Ishikawa (cell line): Measurements from ENCODE around the gene BTBD3.

ENCODE experiments used
- CEBPB ChIP-seq: IDR thresholded peaks from 2 replicates; pipeline ENCODE4 v1.6.1; 2012
- CREB1 ChIP-seq: IDR thresholded peaks from 2 replicates; pipeline ENCODE4 v1.6.1; 2012; ENCODE audit warnings: low read depth
- EGR1 ChIP-seq: IDR thresholded peaks from 2 replicates; pipeline ENCODE4 v1.6.1; 2012
- EP300 ChIP-seq: IDR thresholded peaks from 2 replicates; pipeline ENCODE4 v1.6.1; 2012; ENCODE audit warnings: borderline replicate concordance
- FOXM1 ChIP-seq: IDR thresholded peaks from 2 replicates; pipeline ENCODE4 v1.6.1; 2012; ENCODE audit warnings: low read depth, borderline replicate concordance
- NFIC ChIP-seq: IDR thresholded peaks from 2 replicates; pipeline ENCODE4 v1.6.1; 2012
- RAD21 ChIP-seq: IDR thresholded peaks from 2 replicates; pipeline ENCODE4 v1.6.1; 2012; ENCODE audit warnings: low read depth
- TAF1 ChIP-seq: IDR thresholded peaks from 2 replicates; pipeline ENCODE4 v1.6.1; 2012; ENCODE audit warnings: low read depth, mild to moderate bottlenecking
- TCF12 ChIP-seq: IDR thresholded peaks from 2 replicates; pipeline ENCODE4 v1.6.1; 2012; ENCODE audit warnings: low read depth
- TEAD4 ChIP-seq: IDR thresholded peaks from 2 replicates; pipeline ENCODE4 v1.6.1; 2012
- YY1 ChIP-seq: IDR thresholded peaks from 2 replicates; pipeline ENCODE4 v1.6.1; 2012; ENCODE audit warnings: low read depth
- ZBTB7A ChIP-seq: IDR thresholded peaks from 2 replicates; pipeline ENCODE4 v1.6.1; 2012; ENCODE audit warnings: low read depth
- TF ChIP-seq, protein P1 (sequence below): IDR thresholded peaks from 2 replicates; pipeline ENCODE4 v1.6.1; 2012
- TF ChIP-seq, protein P2 (sequence below): IDR thresholded peaks from 2 replicates; pipeline ENCODE4 v1.6.1; 2012; ENCODE audit warnings: low read depth, mild to moderate bottlenecking
- TF ChIP-seq, protein P3 (sequence below): IDR thresholded peaks from 2 replicates; pipeline ENCODE4 v1.6.1; 2012

Gene BTBD3

DNA sequence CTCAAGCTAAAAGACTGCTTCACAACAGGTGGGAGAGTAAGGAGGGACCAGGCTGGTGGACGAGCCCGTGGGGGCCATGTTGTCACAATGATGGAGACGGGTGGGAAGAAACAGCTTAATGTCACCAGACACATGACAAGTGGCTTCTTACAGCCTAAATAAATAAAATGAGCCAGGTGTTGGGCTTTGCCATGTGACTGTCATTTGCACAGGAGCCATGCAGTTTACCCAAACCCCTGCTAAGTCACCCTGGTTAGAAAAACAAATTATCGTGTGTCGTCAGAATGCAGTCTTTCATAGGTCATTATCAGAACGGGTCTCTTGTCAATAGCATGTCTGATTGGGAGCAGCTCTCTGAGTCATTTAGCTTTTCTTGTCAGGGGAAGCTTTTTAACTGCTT, 18.5 kb downstream of the BTBD3 start:
- TF ChIP-seq TEAD4 (no peak), RAD21 (no peak)
- TF ChIP-seq, protein P1, sequence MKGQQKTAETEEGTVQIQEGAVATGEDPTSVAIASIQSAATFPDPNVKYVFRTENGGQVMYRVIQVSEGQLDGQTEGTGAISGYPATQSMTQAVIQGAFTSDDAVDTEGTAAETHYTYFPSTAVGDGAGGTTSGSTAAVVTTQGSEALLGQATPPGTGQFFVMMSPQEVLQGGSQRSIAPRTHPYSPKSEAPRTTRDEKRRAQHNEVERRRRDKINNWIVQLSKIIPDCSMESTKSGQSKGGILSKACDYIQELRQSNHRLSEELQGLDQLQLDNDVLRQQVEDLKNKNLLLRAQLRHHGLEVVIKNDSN, result no peak

DNA sequence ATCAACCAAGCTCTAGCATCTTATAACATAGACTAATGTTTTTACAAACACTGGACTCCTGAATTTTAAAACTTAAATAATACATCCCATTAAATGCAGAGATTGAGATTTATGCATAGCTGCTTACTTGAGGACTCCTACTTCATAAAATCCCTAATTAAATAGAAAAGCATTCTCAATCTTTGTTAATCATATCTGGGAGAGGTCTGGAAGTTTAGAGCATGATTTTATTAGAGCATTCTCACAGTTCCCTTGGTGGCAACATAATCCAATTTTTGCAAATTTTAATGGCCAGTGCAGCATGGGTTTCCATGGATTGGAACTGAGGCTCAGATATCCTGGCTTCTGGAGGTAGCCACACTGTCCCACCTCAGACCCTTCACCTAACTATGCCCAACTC, 19.5 kb downstream of the BTBD3 start:
- no peak for TF ChIP-seq RAD21

DNA sequence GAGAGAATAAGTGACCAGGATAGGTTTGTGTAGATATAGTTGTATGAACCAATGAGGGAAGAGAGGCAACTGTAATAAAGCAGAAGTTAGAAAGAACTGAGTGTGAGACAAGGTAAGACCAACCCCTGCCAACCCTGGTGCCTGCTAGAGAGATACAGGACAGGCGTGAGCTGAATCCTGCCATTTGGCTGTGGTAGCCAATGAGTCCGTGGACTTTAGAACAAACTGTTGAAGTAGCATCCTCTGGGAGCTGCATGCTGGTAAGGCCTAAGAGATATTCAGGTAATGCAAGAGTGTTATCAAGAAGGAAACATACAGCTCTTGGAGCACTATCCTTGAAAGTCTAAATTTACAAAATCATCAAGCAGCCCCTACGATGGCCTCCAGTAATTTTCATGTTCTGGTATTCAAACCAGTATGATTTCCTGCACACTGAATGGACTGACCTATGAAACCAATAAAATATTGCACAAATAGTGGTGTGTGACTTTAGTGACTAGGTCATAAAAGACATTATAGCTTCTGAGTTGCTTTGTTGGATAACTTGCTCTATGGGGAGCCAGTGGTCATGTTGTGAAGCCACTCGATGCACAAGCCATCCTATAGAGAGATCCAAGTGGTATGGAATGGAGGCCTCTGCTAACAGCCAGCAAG, 24.0 kb downstream of the BTBD3 start:
- TF ChIP-seq, protein P1, result no peak
- TF ChIP-seq RAD21 (no peak), TAF1 (no peak), TCF12 (no peak), EP300 (no peak), YY1 (no peak), ZBTB7A (no peak), EGR1 (no peak)
- TF ChIP-seq, protein P2, sequence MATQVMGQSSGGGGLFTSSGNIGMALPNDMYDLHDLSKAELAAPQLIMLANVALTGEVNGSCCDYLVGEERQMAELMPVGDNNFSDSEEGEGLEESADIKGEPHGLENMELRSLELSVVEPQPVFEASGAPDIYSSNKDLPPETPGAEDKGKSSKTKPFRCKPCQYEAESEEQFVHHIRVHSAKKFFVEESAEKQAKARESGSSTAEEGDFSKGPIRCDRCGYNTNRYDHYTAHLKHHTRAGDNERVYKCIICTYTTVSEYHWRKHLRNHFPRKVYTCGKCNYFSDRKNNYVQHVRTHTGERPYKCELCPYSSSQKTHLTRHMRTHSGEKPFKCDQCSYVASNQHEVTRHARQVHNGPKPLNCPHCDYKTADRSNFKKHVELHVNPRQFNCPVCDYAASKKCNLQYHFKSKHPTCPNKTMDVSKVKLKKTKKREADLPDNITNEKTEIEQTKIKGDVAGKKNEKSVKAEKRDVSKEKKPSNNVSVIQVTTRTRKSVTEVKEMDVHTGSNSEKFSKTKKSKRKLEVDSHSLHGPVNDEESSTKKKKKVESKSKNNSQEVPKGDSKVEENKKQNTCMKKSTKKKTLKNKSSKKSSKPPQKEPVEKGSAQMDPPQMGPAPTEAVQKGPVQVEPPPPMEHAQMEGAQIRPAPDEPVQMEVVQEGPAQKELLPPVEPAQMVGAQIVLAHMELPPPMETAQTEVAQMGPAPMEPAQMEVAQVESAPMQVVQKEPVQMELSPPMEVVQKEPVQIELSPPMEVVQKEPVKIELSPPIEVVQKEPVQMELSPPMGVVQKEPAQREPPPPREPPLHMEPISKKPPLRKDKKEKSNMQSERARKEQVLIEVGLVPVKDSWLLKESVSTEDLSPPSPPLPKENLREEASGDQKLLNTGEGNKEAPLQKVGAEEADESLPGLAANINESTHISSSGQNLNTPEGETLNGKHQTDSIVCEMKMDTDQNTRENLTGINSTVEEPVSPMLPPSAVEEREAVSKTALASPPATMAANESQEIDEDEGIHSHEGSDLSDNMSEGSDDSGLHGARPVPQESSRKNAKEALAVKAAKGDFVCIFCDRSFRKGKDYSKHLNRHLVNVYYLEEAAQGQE, result no peak
- TF ChIP-seq, protein P3, sequence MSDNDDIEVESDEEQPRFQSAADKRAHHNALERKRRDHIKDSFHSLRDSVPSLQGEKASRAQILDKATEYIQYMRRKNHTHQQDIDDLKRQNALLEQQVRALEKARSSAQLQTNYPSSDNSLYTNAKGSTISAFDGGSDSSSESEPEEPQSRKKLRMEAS, result no peak

DNA sequence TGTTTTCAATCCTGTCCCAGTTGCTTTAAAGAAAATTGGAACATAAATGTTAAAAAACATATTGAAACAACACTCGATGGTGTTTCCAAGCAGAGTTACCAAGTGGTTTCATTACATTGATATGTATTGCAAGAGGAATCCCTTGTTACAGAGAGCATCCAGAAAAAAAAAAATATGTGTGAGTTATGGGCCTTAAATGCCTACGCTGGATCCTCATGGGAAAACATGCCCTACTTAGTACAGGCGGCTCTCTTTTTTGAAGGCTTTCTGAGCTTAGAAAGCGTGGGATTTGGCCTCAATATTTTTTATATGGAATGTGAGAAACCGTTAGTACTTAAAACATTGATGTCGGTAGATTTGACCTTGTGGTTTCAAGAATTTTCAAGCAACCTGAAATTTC, 26.1 kb downstream of the BTBD3 start:
- no peak for TF ChIP-seq NFIC
- no peak for TF ChIP-seq CREB1
- TF ChIP-seq EGR1, result no peak
- TF ChIP-seq TEAD4, result no peak
- TF ChIP-seq, protein P3, result no peak
- no peak for TF ChIP-seq YY1
- TF ChIP-seq EP300, result no peak
- no peak for TF ChIP-seq FOXM1
- TF ChIP-seq, protein P2, result no peak

DNA sequence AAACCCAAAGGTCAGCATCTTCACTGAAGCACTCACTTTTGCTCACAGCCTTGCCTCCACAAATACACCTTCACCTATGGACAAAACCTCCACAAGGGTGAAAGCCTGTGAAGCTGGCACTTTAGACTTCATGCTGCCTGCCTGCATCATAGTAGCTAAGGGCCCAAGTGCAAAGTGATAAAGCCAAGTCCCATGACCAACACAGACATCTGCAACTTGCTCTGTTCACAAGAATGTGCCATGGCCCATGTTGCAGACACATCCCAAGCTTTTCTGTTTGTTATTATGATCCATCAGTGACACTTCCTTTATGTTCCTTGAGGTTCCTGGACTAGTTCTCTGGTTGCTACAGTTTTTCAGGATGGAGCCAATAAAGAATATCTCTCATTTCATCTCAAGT, 31.1 kb downstream of the BTBD3 start:
- TF ChIP-seq NFIC, result no peak
- no peak for TF ChIP-seq YY1
- TF ChIP-seq CEBPB, result no peak
- no peak for TF ChIP-seq TAF1
- TF ChIP-seq EGR1, result no peak

DNA sequence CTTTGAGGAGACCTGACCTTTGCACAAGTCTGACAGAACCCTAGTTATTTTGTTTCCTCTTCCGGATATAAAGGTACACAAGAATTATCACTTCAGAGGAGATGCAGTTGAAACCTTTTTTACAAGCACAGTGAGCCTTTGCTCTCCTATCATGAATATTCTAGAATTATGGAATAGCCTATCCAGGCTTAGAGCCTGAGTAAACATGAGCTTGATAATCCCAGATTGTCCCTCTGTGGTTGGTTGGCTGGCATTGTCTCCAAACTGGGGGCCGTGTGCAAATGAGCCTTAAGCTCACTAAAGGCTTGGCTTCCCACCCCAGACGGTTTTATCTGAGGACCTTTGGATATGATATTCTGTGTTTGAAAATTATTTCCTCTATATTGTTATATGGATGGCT, 32.0 kb downstream of the BTBD3 start:
- TF ChIP-seq EP300 (no peak), TCF12 (no peak), ZBTB7A (no peak), EGR1 (no peak), NFIC (no peak), YY1 (no peak), FOXM1 (no peak), RAD21 (no peak), TEAD4 (no peak), CREB1 (no peak), TAF1 (no peak), CEBPB (no peak)
- TF ChIP-seq, protein P2, result no peak
- TF ChIP-seq, protein P1, result no peak
- TF ChIP-seq, protein P3, result no peak
